GM19395 (cell line): ENCODE data around the gene CSPG5.
A peak's percentile ranks its signal among the peaks of the same experiment; 100 is the strongest.

ENCODE experiments used
- ATAC-seq: cut with Tn5 transposase; IDR thresholded peaks from one replicate; pipeline ENCODE4 v1.9.1; 2021; ENCODE audit warnings: mild to moderate bottlenecking, moderate library complexity; ENCODE audit not compliant: unreplicated experiment

CSPG5 gene

GRCh38 chr3:47588053-47588452 is 9.4 kb upstream of the CSPG5 start:
- no peak for ATAC-seq

GRCh38 chr3:47586746-47587145 is 8.1 kb upstream of the CSPG5 start:
- ATAC-seq, result no peak

GRCh38 chr3:47583320-47584075 is 4.8 kb upstream of the CSPG5 start:
- no peak for ATAC-seq

- no peak for ATAC-seq
Observed at GRCh38 chr3:47581835-47582234, 3.2 kb upstream of the CSPG5 start.

GRCh38 chr3:47581422-47581821 is 2.8 kb upstream of the CSPG5 start:
- no peak for ATAC-seq

GRCh38 chr3:47580481-47580880 is 1.8 kb upstream of the CSPG5 start:
- ATAC-seq, result no peak

GRCh38 chr3:47579875-47580274 is 1.2 kb upstream of the CSPG5 start:
- ATAC-seq, result no peak

GRCh38 chr3:47578119-47578632 is 489 bp downstream of the CSPG5 start:
- peak; percentile 41 for ATAC-seq

GRCh38 chr3:47577583-47578118 is 1.0 kb downstream of the CSPG5 start:
- no peak for ATAC-seq

GRCh38 chr3:47573190-47574172 is 5.2 kb downstream of the CSPG5 start:
- ATAC-seq, result no peak

GRCh38 chr3:47571391-47572175 is 7.1 kb downstream of the CSPG5 start:
- ATAC-seq, result no peak

GRCh38 chr3:47568901-47569300 is 9.8 kb downstream of the CSPG5 start:
- ATAC-seq, result no peak

- ATAC-seq, result no peak
Observed at GRCh38 chr3:47567149-47567548, 11.5 kb downstream of the CSPG5 start.

- ATAC-seq, result no peak
Observed at GRCh38 chr3:47566667-47567066, 12.0 kb downstream of the CSPG5 start.

- ATAC-seq, result no peak
Observed at GRCh38 chr3:47565734-47566550, 12.7 kb downstream of the CSPG5 start.

- no peak for ATAC-seq
Observed at GRCh38 chr3:47556351-47556750, 22.3 kb downstream of the CSPG5 start.

GRCh38 chr3:47554335-47554734 is 24.3 kb downstream of the CSPG5 start:
- ATAC-seq, result no peak

- no peak for ATAC-seq
Observed at GRCh38 chr3:47553407-47553806, 25.3 kb downstream of the CSPG5 start.

- ATAC-seq, result no peak
Observed at GRCh38 chr3:47542471-47543173, 36.0 kb downstream of the CSPG5 start.
